ENCODE results near the gene RAD51B. TPM values are rescaled to one million over a fixed set of nuclear protein-coding genes. Genes with fewer than 3 reads are reported as not detected.
A peak's percentile ranks its signal among the peaks of the same experiment; 100 is the strongest.

RAD51B gene
- total RNA-seq, 1 donor from 2014 or later = 8.9 TPM

- DNase-seq (ENCODE audit: low read depth in 2 of 2) = peak in 1 of 2 donors; percentile 34
These were observed 499.2 kb downstream of the RAD51B start for GRCh38 chr14:68318828-68319227.

GRCh38 chr14:68320495-68320894, 500.9 kb downstream of the RAD51B start:
- DNase-seq (ENCODE audit: low read depth in 2 of 2) = no peak

GRCh38 chr14:68322940-68323620, 503.5 kb downstream of the RAD51B start:
- DNase-seq (ENCODE audit: low read depth in 2 of 2) = no peak

GRCh38 chr14:68325267-68325807, 505.8 kb downstream of the RAD51B start:
- no peak for DNase-seq (ENCODE audit: low read depth in 2 of 2)

GRCh38 chr14:68327231-68327630, 507.7 kb downstream of the RAD51B start:
- DNase-seq (ENCODE audit: low read depth in 2 of 2) = no peak

GRCh38 chr14:68328509-68328908, 508.9 kb downstream of the RAD51B start:
- no peak for DNase-seq (ENCODE audit: low read depth in 2 of 2)

- DNase-seq (ENCODE audit: low read depth in 2 of 2) = no peak
These were observed 511.8 kb downstream of the RAD51B start for GRCh38 chr14:68331426-68331825.

GRCh38 chr14:68331991-68332390, 512.4 kb downstream of the RAD51B start:
- DNase-seq (ENCODE audit: low read depth in 2 of 2) = no peak

- DNase-seq (ENCODE audit: low read depth in 2 of 2) = no peak
These were observed 513.7 kb downstream of the RAD51B start for GRCh38 chr14:68333262-68333661.

- no peak for DNase-seq (ENCODE audit: low read depth in 2 of 2)
These were observed 515.7 kb downstream of the RAD51B start for GRCh38 chr14:68335312-68335711.

- no peak for DNase-seq (ENCODE audit: low read depth in 2 of 2)
These were observed 516.6 kb downstream of the RAD51B start for GRCh38 chr14:68336165-68336564.

- DNase-seq (ENCODE audit: low read depth in 2 of 2) = no peak
These were observed 517.7 kb downstream of the RAD51B start for GRCh38 chr14:68337279-68337678.

GRCh38 chr14:68340262-68340661, 520.7 kb downstream of the RAD51B start:
- no peak for DNase-seq (ENCODE audit: low read depth in 2 of 2)

GRCh38 chr14:68341411-68342212, 522.0 kb downstream of the RAD51B start:
- DNase-seq (ENCODE audit: low read depth in 2 of 2) = no peak

- no peak for DNase-seq (ENCODE audit: low read depth in 2 of 2)
These were observed 522.7 kb downstream of the RAD51B start for GRCh38 chr14:68342216-68342763.

GRCh38 chr14:68343534-68344118, 524.0 kb downstream of the RAD51B start:
- DNase-seq (ENCODE audit: low read depth in 2 of 2) = no peak

- no peak for DNase-seq (ENCODE audit: low read depth in 2 of 2)
These were observed 526.2 kb downstream of the RAD51B start for GRCh38 chr14:68345738-68346137.

- no peak for DNase-seq (ENCODE audit: low read depth in 2 of 2)
These were observed 527.2 kb downstream of the RAD51B start for GRCh38 chr14:68346556-68347343.

- no peak for DNase-seq (ENCODE audit: low read depth in 2 of 2)
These were observed 530.5 kb downstream of the RAD51B start for GRCh38 chr14:68349900-68350629.

GRCh38 chr14:68355415-68355814, 535.8 kb downstream of the RAD51B start:
- no peak for DNase-seq (ENCODE audit: low read depth in 2 of 2)

Measured in lung microvascular endothelial cell (primary cell).